ENCODE results near the gene ANKAR. TPM values are rescaled to one million over a fixed set of nuclear protein-coding genes. Genes with fewer than 3 reads are reported as not detected.

The ANKAR gene, protein sequence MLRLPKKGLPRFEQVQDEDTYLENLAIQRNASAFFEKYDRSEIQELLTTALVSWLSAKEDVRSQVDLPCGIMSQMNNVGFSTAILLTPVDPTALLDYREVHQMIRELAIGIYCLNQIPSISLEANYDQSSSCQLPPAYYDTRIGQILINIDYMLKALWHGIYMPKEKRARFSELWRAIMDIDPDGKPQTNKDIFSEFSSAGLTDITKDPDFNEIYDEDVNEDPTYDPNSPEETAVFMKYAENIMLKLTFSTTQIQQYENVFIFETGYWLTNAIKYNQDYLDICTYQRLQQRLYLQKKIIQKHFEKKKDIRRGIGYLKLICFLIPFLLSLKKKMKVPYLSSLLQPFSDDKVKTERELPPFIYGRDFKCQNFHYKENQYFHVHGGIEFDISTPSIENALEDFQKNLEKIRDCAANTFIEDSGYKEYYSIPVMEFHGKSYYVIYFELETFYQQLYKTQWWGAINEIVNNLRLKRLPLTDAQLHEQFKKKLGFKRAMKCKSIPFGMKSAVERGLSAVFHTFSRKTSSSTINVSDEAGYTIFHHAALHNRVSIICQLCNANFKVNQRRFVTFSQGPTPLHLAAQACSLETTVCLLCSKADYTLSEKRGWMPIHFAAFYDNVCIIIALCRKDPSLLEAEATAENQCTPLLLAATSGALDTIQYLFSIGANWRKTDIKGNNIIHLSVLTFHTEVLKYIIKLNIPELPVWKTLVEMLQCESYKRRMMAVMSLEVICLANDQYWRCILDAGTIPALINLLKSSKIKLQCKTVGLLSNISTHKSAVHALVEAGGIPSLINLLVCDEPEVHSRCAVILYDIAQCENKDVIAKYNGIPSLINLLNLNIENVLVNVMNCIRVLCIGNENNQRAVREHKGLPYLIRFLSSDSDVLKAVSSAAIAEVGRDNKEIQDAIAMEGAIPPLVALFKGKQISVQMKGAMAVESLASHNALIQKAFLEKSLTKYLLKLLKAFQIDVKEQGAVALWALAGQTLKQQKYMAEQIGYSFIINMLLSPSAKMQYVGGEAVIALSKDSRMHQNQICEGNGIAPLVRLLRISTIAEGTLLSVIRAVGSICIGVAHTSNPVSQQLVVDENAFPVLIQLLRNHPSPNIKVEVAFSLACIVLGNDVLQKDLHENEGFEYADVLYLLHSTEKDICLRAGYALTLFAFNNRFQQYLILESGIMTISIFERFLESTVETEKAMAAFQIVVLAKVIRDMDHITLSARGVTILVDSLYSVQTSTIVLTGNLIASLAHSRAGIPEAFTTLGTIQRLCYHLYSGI (N-terminal part only)
- total RNA-seq (2022; extraction: Qiagen RNA extraction; ENCODE audit: low read depth): 0.44 to 1.4 TPM (median 1.0 TPM) in 5 replicates

DNA sequence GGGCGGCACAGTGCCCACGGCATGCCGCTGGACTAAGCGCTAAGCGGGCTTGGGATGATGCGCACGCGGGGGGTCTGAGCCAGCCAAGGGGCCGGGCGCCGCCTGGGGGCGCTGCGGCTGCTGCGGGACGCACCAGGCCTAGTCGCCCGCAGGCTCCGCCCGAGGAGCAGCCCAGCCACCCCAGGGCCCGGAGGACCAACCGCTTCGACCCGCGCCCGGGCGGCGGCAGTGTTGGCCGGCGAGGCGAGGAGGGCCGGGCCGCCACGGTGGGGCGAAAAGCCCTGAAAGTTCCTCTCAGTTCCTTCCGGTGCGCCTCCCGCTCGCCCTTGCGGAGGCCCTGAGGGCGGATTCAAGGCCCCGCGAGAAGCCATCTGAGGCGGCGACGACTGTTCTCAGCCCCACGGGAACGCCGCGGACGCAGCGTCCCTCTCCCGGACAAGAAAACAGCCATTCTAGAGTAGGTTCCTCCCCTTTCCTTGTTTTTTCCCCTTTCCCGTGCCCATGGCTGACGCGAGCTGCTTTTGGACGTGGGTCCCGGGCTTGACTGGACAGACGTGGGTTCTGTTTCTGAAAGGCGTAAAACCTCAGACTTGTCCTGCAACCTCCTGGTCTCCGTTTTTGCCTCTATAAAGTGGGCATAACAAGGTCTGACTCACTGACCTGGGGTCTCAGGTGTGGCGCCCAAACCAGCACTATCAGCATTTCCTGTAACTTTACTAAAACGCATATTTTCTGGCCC is at the start of gene ANKAR:
ANKAR (plus strand) TSS at position 297 of the 739 bp plus-strand sequence. CDS start 1,821 bp downstream, outside the sequence.

DNA sequence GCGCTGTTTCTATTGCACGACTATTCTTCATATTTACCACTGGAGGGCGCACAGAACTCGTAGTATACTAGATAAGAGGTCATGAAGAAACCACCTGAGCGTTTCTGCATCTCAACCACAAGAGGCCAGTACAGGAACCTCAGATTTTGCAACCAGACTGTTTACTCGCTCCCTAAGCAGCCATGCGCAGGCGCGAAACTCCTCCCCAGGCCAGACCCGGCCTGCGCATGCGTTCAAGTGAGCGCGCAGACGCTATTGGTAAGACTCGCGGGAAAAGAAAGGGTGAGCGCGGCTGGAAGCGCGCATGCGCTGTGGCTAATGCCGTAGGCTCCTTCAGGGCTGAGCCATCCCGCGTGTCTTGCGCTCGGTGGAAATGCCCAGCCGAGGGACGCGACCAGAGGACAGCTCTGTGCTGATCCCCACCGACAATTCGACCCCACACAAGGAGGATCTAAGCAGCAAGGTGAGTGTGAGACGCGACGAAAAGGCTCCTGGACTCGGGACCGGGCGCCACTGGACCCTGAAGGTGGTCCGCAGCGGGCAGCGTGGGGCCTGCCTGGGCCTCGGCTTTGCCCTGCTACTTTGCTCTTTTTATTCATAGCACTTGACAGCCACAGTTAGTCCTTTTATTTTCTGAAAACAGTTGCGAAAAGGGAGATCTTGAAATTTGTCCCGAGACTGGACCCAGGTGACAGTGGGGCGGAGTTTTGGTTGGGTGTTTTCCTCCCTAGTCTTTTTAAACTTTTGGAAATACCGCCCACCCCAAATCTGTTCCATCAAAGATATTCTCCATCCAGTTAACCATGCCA is 13.1 kb upstream of the ANKAR start, which contains the start of gene ASNSD1:
ASNSD1 (plus strand) TSS at position 312 of the 809 bp plus-strand sequence. CDS start 4,674 bp downstream, outside the sequence.

Other genes with a start within 250 kb of the ANKAR start
- 33.5 to 52.1 TPM (median 38.7 TPM) in 5 replicates for gene WDR75, start 233.2 kb upstream of the ANKAR start, total RNA-seq (2022; extraction: Qiagen RNA extraction; ENCODE audit: low read depth)
- 1.9 to 2.9 TPM (median 2.7 TPM) in 5 replicates for gene SLC40A1, start 93.9 kb upstream of the ANKAR start, total RNA-seq (2022; extraction: Qiagen RNA extraction; ENCODE audit: low read depth)
- 29.1 to 40.7 TPM (median 34.7 TPM) in 5 replicates for gene ASNSD1, start 13.2 kb upstream of the ANKAR start, total RNA-seq (2022; extraction: Qiagen RNA extraction; ENCODE audit: low read depth)
- 2.9 to 5.1 TPM (median 4.4 TPM) in 5 replicates for gene OSGEPL1, start 88.1 kb downstream of the ANKAR start, total RNA-seq (2022; extraction: Qiagen RNA extraction; ENCODE audit: low read depth)
- gene ORMDL1, start 109.7 kb downstream of the ANKAR start, total RNA-seq (2022; extraction: Qiagen RNA extraction; ENCODE audit: low read depth): 34.8 to 47.9 TPM (median 44.7 TPM) in 5 replicates
- 5.7 to 8.6 TPM (median 8.0 TPM) in 5 replicates for gene PMS1, start 109.8 kb downstream of the ANKAR start, total RNA-seq (2022; extraction: Qiagen RNA extraction; ENCODE audit: low read depth)

Measured in A549 treated with ZK216348 at 1 μM for 4 hours (cell line).